A549 (cell line): ENCODE results near the gene PGBD1. TPM values are rescaled to one million over a fixed set of nuclear protein-coding genes. Genes with fewer than 3 reads are reported as not detected.

Experiments
- ATAC-seq, 2 experiments: fragments of 200-7000 bp in 1 of 2; fragments of >200 bp in 1 of 2; cut with Nextera tagmentation in 1 of 2; cut with Tn5 transposase in 1 of 2; 3 replicates each; pipeline versions ENCODE4 v1.8.0 to v1.9.1; 2018 to 2020; ENCODE audit warnings: mild to moderate bottlenecking in 1 of 2, moderate library complexity in 1 of 2
- CTCF ChIA-PET: fragments of 300-600 bp; sonication (Branson Sonifier 250); formaldehyde crosslinking; extraction: SDS; loops from one replicate; lab custom pipeline; 2021; ENCODE audit warnings: antibody characterized with exemption, inconsistent platforms; lab: Yijun Ruan, JAX
- POLR2A ChIA-PET: fragments of 350-600 bp; formaldehyde crosslinking; extraction: SDS; loops from one replicate; lab custom pipeline; 2021; ENCODE audit warnings: antibody characterized with exemption, inconsistent platforms; lab: Yijun Ruan, JAX
- DNase-seq, 2 experiments: peaks; one replicate each; pipeline versions ENCODE4 v3.0.0 to v3.0.0-alpha.2; 2011 to 2016; ENCODE audit warnings: low read depth in 1 of 2, low spot score in 1 of 2
- FAIRE-seq: peaks from 2 replicates; lab custom pipeline; 2011; peaks lifted over from hg19 to GRCh38; lab: Jason Lieb, UNC
- H3K27ac ChIP-seq, 2 experiments: fragments of >200 bp; sonication (Bioruptor Twin); formaldehyde crosslinking; 3 replicates each; pipeline ENCODE4 v1.5.1; 2016 to 2017
- H3K4me1 ChIP-seq: fragments of >200 bp; sonication (Bioruptor Twin); formaldehyde crosslinking; 3 replicates; pipeline ENCODE4 v1.6.1; 2016
- H3K4me2 ChIP-seq: fragments of >200 bp; sonication (Bioruptor Twin); formaldehyde crosslinking; 3 replicates; pipeline ENCODE4 v1.6.1; 2016
- H3K4me3 ChIP-seq: fragments of >200 bp; sonication (Bioruptor Twin); formaldehyde crosslinking; 3 replicates; pipeline ENCODE4 v1.5.1; 2016
- H3K9me3 ChIP-seq: fragments of >200 bp; sonication (Bioruptor Twin); formaldehyde crosslinking; 3 replicates; pipeline ENCODE4 v1.6.1; 2016
- CBX8 ChIP-seq: fragments of 200-600 bp; sonication (generic); IDR thresholded peaks from 2 replicates; pipeline ENCODE4 v1.6.1; 2016
- CHD4 ChIP-seq: fragments of 200-600 bp; sonication (generic); IDR thresholded peaks from 2 replicates; pipeline ENCODE4 v1.6.1; 2016; ENCODE audit warnings: antibody characterized with exemption, mild to moderate bottlenecking, borderline replicate concordance
- EHF ChIP-seq: fragments of 250-450 bp; sonication (Bioruptor Pico); IDR thresholded peaks from 2 replicates; pipeline ENCODE4 v1.5.0; 2020; ENCODE audit warnings: mild to moderate bottlenecking
- EHMT2 ChIP-seq: fragments of 200-600 bp; sonication (generic); IDR thresholded peaks from 2 replicates; pipeline ENCODE4 v1.6.1; 2016; ENCODE audit warnings: antibody characterized with exemption, low read depth, mild to moderate bottlenecking, moderate library complexity
- ESRRA ChIP-seq: fragments of 150-350 bp; IDR thresholded peaks from 2 replicates; pipeline ENCODE4 v1.6.1; 2014; ENCODE audit warnings: mild to moderate bottlenecking, low read length, borderline replicate concordance
- FOSB ChIP-seq: fragments of 250-450 bp; sonication (Bioruptor Pico); IDR thresholded peaks from 2 replicates; pipeline ENCODE4 v1.5.0; 2020; ENCODE audit warnings: mild to moderate bottlenecking, moderate library complexity
- FOSL2 ChIP-seq, 2 experiments: fragments of 450-650 bp in 1 of 2; fragments of >200 bp in 1 of 2; sonication (Bioruptor Twin) in 1 of 2; formaldehyde crosslinking; IDR thresholded peaks; 2 replicates each; pipeline versions ENCODE4 v1.5.0 to v1.6.1; 2016 to 2020; ENCODE audit warnings: mild to moderate bottlenecking in 1 of 2, moderate library complexity in 1 of 2
- FOXS1 ChIP-seq: fragments of 250-450 bp; sonication (Bioruptor Pico); IDR thresholded peaks from 2 replicates; pipeline ENCODE4 v1.5.0; 2020; ENCODE audit warnings: mild to moderate bottlenecking, moderate library complexity
- GATA3 ChIP-seq: IDR thresholded peaks from 2 replicates; pipeline ENCODE4 v1.6.1; 2012; ENCODE audit warnings: borderline replicate concordance
- HDAC2 ChIP-seq: fragments of 200-600 bp; sonication (generic); IDR thresholded peaks from 2 replicates; pipeline ENCODE4 v1.6.1; 2016
- HOXA7 ChIP-seq: fragments of 250-450 bp; sonication (Bioruptor Pico); IDR thresholded peaks from 2 replicates; pipeline ENCODE4 v1.5.0; 2020; ENCODE audit warnings: mild to moderate bottlenecking, moderate library complexity
- HOXB13 ChIP-seq: fragments of 250-450 bp; sonication (Bioruptor Pico); IDR thresholded peaks from 2 replicates; pipeline ENCODE4 v1.5.0; 2020; ENCODE audit warnings: low read depth, mild to moderate bottlenecking, moderate library complexity
- MAZ ChIP-seq: fragments of 150-350 bp; IDR thresholded peaks from 2 replicates; pipeline ENCODE4 v1.6.1; 2014; ENCODE audit warnings: antibody characterized with exemption, low read depth, low read length, borderline replicate concordance
- NFE2L2 ChIP-seq: fragments of 150-350 bp; conservative IDR thresholded peaks from 2 replicates; pipeline ENCODE4 v1.6.1; 2014; ENCODE audit warnings: low read length
- PHF8 ChIP-seq: fragments of 200-600 bp; sonication (generic); IDR thresholded peaks from 2 replicates; pipeline ENCODE4 v1.6.1; 2016; ENCODE audit warnings: low read depth, mild to moderate bottlenecking, antibody characterized with exemption, moderate library complexity, borderline replicate concordance
- RAD21 ChIP-seq, 2 experiments: fragments of >200 bp in 1 of 2; sonication (Bioruptor Twin) in 1 of 2; formaldehyde crosslinking in 1 of 2; IDR thresholded peaks in 1 of 2; conservative IDR thresholded peaks in 1 of 2; 2 replicates in 1 of 2; 3 replicates in 1 of 2; pipeline ENCODE4 v1.6.1; 2012 to 2018; ENCODE audit warnings: inconsistent platforms in 1 of 2
- RCOR1 ChIP-seq: fragments of 150-350 bp; IDR thresholded peaks from 2 replicates; pipeline ENCODE4 v1.6.1; 2014; ENCODE audit warnings: antibody characterized with exemption, low read length, low read depth
- ZFP36 ChIP-seq: fragments of 450-650 bp; IDR thresholded peaks from 2 replicates; pipeline ENCODE4 v1.6.1; 2014; ENCODE audit warnings: borderline replicate concordance; ENCODE audit not compliant: partially characterized antibody
- ZSCAN20 ChIP-seq: fragments of 250-450 bp; sonication (Bioruptor Pico); IDR thresholded peaks from 2 replicates; pipeline ENCODE4 v1.8.0; 2022; ENCODE audit warnings: mild to moderate bottlenecking, moderate library complexity
- WGBS: methylation state at CpG from one replicate; pipeline ENCODE4 v1.1.6; 2017; ENCODE audit errors: missing lambda C conversion rate; 5-methylcytosine and 5-hydroxymethylcytosine counted together
- polyA plus RNA-seq, 4 experiments: library from polyadenylated mRNA; depleted of rRNA in 3 of 4; stranded (reverse); fragments of >200 nt; fragmentation: RNase III in 1 of 4; extraction: RNeasy Plus Mini Kit Qiagen cat#74134 plus additional on column Dnase treatment in 1 of 4; gene quantifications; 2 replicates in 3 of 4; 3 replicates in 1 of 4; pipeline ENCODE4 v1.2.3, GENCODE V29; 2011 to 2017
- TF ChIP-seq, protein P1 (sequence below): IDR thresholded peaks from 2 replicates; pipeline ENCODE4 v1.6.1; 2012; ENCODE audit warnings: low read depth, borderline replicate concordance
- TF ChIP-seq, protein P2 (sequence below): IDR thresholded peaks from 2 replicates; pipeline ENCODE4 v1.6.1; 2012
- TF ChIP-seq, protein P3 (sequence below): fragments of 450-650 bp; IDR thresholded peaks from 2 replicates; pipeline ENCODE4 v1.6.1; 2014; ENCODE audit warnings: antibody characterized with exemption

PGBD1 gene
- polyA plus RNA-seq, 2 of the 4 experiments (the other 2 are of a cell fraction), result 4.1 to 7.0 TPM

DNA sequence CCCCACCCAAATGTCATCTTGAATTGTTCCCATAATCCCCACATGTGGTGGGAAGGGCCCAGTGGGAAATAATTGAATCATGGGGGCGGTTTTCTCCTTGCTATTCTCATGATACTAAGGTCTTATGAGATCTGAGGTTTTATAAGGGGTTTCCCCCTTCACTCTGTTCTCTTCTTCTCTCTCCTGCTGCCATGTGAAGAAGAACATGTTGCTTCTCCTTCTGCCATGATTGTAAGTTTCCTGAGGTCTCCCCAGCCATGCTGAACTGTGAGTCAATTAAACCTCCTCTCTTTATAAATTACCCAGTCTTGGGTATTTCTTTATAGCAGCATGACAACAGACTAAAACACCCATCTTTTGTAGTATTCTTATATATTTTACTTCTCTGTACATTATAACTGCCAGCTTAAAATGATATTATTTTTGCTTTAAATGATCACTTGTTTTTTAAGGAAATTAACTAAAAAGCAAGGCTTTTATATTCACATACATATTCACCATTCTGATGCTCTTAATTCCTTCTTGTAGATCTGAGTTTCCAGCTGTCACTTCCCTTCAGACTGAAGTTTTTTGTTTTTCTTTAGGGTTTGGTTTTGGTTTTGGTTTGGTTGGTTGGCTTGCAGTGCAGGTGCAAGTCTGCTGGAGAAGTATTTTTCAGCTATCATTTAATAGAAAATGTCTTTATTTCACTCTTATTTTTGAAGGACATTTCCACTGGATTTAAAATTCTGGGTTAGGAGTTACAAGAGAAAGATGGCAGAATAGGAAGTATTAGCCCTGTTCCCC, 59.1 kb downstream of the PGBD1 start (continued):
- TF ChIP-seq RCOR1, result no peak
- no peak for TF ChIP-seq HDAC2
- no peak for TF ChIP-seq EHF (CRISPR knock-in tag)

DNA sequence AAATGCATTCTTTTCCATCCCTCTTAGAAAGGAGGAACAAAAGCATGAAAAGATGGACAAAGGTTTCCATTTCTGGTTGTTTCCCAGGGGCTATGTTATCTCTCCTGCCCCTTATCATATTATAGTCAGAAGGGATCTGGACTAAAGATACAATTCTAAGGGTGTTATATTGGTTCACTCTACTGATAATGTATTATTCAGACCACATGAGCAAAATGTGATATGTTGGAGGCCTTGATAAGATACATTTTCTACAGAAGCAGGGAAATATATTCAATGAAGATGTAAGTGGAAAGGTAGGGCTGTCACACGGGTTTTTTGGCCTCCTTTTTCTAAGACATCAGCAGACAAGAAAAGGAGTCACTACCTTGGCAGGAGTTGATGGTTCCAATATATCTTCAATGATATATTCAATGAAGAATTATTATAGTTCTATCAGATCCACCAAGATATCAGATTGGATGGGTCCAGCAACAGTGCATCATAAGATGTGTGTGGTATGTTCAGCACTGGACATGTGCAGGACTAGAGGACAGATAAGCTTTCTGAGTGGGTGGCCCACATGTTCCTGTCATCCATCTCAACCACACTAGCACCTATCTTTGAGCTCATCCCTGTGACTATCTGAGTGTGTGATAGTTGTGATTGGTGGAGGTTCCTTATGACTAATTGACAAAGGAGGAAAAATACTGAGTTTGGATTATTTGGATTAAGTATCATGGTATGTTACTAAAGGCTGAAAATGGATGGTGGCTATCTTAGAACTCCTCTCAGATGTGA, 62.7 kb downstream of the PGBD1 start:
- POLR2A ChIA-PET, result no interaction called here
- Histone ChIP-seq H3K4me1 (no peaks in the 10 kb centered on the region), H3K4me3 (no peak overlapping the region), H3K9me3 (peaks cover 4% of the 10 kb centered on the region; the same call in 2 of the 3 replicates), H3K27ac (no peak overlapping the region), H3K4me2 (no peak overlapping the region)
- CTCF ChIA-PET, result no interaction called here
- WGBS, result 0% methylated on average over 1 of the region's 1 CpG
- ATAC-seq (no peak), FAIRE-seq (no peak), DNase-seq (no peak)
- TF ChIP-seq GATA3 (no peak), ZFP36 (no peak), FOSL2 (IDR thresholded peaks at IDR 0.05) (no peak), FOSL2 (CRISPR knock-in tag; IDR thresholded peaks at IDR 0.05) (no peak), HOXB13 (no peak), CHD4 (no peak), MAZ (no peak), EHF (CRISPR knock-in tag) (no peak), ZSCAN20 (no peak), EHMT2 (no peak), ESRRA (no peak), CBX8 (no peak), RAD21 (conservative IDR thresholded peaks at IDR 0.05 in 1 of 2, IDR thresholded peaks at IDR 0.05 in 1 of 2) (no peak)
- TF ChIP-seq, protein P1, sequence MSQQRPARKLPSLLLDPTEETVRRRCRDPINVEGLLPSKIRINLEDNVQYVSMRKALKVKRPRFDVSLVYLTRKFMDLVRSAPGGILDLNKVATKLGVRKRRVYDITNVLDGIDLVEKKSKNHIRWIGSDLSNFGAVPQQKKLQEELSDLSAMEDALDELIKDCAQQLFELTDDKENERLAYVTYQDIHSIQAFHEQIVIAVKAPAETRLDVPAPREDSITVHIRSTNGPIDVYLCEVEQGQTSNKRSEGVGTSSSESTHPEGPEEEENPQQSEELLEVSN, result no peak

DNA sequence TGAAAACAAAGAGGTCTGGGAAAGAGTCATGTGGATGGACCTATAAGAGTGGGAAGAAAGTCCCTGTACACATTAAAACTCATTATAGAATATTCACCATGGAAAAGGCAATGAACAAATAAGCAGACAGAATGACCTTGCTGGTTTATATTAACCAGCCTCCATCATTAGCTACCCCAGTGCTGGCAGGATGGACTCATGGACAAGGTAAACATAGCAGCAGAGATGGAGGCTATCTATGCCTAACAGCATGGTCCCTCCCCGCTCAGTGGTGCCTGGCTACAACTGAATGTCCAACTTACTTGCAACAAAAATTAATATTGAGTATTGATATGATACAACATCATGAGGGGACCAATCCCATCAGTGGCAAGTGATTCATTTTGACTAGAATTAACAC, 63.8 kb downstream of the PGBD1 start:
- no peak overlapping the region for H3K27ac ChIP-seq
- H3K4me1 ChIP-seq, result no peaks in the 10 kb centered on the region
- WGBS, result 43% methylated on average over 1 of the region's 1 CpG
- H3K9me3 ChIP-seq, result peaks cover 3% of the 10 kb centered on the region; the same call in 2 of the 3 replicates
- CTCF ChIA-PET, result interaction anchor here (1.0 to 1.6 kb wide), 2 partner anchors 11 to 14 kb away, joined by 3 to 4 read pairs; no protein-coding TSS in a partner anchor
- ATAC-seq (no peak), DNase-seq (no peak), FAIRE-seq (no peak)
- H3K4me2 ChIP-seq, result no peak overlapping the region
- TF ChIP-seq GATA3, result no peak
- no peak overlapping the region for H3K4me3 ChIP-seq
- POLR2A ChIA-PET, result no interaction called here

DNA sequence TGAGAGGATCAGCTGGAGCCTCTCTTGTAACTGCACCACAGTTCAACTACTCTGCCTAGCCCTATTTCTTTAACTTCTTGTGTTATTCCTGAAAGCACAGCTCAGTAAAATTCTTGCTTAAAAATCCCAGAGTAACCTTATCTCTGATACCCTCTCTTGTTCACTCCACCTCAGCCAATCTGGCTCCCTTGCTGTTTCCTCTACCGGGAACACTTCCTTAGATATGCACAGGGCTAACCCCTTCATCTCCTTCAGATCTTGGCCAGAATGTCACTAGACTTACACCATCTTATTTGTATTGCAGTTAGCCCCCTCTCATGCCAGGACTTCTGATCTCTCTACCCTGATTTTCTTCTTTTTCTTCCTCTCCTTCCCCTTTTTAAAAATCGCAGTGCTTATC, 65.7 kb downstream of the PGBD1 start:
- ChIA-PET POLR2A (no interaction called here), CTCF (no interaction called here)
- Histone ChIP-seq H3K4me1 (0 out of 3 replicates have a peak, but pooled peaks cover 4% of the 10 kb centered on the region), H3K4me2 (no peak overlapping the region), H3K4me3 (no peak overlapping the region), H3K9me3 (no peaks in the 10 kb centered on the region), H3K27ac (no peak overlapping the region)
- FAIRE-seq, result no peak
- no peak for DNase-seq
- ATAC-seq, result no peak
- TF ChIP-seq, protein P1, result no peak
- TF ChIP-seq FOSB (CRISPR knock-in tag) (no peak), HOXA7 (CRISPR knock-in tag) (no peak), PHF8 (no peak), FOXS1 (CRISPR knock-in tag) (no peak), NFE2L2 (no peak)
- TF ChIP-seq, protein P2, sequence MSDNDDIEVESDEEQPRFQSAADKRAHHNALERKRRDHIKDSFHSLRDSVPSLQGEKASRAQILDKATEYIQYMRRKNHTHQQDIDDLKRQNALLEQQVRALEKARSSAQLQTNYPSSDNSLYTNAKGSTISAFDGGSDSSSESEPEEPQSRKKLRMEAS, result no peak
- TF ChIP-seq, protein P3, sequence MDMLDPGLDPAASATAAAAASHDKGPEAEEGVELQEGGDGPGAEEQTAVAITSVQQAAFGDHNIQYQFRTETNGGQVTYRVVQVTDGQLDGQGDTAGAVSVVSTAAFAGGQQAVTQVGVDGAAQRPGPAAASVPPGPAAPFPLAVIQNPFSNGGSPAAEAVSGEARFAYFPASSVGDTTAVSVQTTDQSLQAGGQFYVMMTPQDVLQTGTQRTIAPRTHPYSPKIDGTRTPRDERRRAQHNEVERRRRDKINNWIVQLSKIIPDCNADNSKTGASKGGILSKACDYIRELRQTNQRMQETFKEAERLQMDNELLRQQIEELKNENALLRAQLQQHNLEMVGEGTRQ, result no peak
- 24% methylated on average over 2 of the region's 2 CpGs for WGBS
